ENCODE data around the gene CDS2. TPM values are rescaled to one million over a fixed set of nuclear protein-coding genes. Genes with fewer than 3 reads are reported as not detected.

The CDS2 gene
- total and polyA plus RNA-seq, 4 donors: 9.6 to 31.6 (median 14.4) TPM

DNA sequence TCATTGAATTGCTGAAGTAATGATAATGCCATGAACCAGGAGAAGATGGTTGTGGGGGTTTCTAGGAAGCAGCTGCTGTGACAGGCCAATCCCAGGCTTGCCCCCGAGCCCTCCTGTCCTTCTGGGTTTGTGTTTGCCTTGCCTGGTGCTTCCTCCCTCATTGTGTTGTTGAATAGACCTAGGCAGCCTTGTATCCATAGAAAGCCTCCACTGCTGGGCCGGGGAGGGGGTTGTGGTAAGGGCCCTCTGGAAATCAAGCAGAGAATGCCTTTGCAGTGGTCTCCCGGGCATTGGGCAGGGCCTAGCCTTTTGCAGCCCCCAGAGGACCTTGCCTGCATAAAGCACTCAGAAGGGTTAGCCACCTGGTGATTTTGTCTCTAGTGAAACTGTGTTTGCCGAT, 69.3 kb downstream of the CDS2 start:
- Histone ChIP-seq H3K36me3 (ENCODE audit: control insufficient read depth in 4 of 4, insufficient read depth in 3 of 4, low read depth in 1 of 4, low read length in 3 of 4) (peaks cover 0 to 19% (median 2%) of the 10 kb centered on the region in 4 donors), H3K4me3 (ENCODE audit: low read depth in 1 of 3, low read length in 3 of 3) (no peak overlapping the region), H3K27me3 (ENCODE audit: control insufficient read depth in 4 of 4, insufficient read depth in 4 of 4, low read length in 3 of 4) (no peaks in the 10 kb centered on the region), H3K27ac (ENCODE audit: low read depth in 1 of 2, low read length in 2 of 2) (no peak overlapping the region), H3K9me3 (ENCODE audit: control insufficient read depth in 4 of 4, low read length in 3 of 4) (no peaks in the 10 kb centered on the region), H3K4me1 (ENCODE audit: control insufficient read depth in 4 of 4, insufficient read depth in 4 of 4, low read length in 3 of 4) (peaks cover 0 to 10% (median 5%) of the 10 kb centered on the region in 4 donors), H3K9ac (ENCODE audit: low read depth in 1 of 2, low read length in 2 of 2) (no peak overlapping the region)
- WGBS: 94% methylated on average over 4 of the region's 4 CpGs
- TF ChIP-seq FOXA1 (IDR thresholded peaks at IDR 0.05) (no peak), EGR1 (IDR thresholded peaks at IDR 0.05; ENCODE audit: low read depth in 2 of 2) (no peak), SP1 (IDR thresholded peaks at IDR 0.05) (no peak), TAF1 (conservative IDR thresholded peaks at IDR 0.05) (no peak), YY1 (IDR thresholded peaks at IDR 0.05) (no peak)
- TF ChIP-seq, protein P1, sequence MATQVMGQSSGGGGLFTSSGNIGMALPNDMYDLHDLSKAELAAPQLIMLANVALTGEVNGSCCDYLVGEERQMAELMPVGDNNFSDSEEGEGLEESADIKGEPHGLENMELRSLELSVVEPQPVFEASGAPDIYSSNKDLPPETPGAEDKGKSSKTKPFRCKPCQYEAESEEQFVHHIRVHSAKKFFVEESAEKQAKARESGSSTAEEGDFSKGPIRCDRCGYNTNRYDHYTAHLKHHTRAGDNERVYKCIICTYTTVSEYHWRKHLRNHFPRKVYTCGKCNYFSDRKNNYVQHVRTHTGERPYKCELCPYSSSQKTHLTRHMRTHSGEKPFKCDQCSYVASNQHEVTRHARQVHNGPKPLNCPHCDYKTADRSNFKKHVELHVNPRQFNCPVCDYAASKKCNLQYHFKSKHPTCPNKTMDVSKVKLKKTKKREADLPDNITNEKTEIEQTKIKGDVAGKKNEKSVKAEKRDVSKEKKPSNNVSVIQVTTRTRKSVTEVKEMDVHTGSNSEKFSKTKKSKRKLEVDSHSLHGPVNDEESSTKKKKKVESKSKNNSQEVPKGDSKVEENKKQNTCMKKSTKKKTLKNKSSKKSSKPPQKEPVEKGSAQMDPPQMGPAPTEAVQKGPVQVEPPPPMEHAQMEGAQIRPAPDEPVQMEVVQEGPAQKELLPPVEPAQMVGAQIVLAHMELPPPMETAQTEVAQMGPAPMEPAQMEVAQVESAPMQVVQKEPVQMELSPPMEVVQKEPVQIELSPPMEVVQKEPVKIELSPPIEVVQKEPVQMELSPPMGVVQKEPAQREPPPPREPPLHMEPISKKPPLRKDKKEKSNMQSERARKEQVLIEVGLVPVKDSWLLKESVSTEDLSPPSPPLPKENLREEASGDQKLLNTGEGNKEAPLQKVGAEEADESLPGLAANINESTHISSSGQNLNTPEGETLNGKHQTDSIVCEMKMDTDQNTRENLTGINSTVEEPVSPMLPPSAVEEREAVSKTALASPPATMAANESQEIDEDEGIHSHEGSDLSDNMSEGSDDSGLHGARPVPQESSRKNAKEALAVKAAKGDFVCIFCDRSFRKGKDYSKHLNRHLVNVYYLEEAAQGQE (IDR thresholded peaks at IDR 0.05): no peak
- TF ChIP-seq, protein P2, sequence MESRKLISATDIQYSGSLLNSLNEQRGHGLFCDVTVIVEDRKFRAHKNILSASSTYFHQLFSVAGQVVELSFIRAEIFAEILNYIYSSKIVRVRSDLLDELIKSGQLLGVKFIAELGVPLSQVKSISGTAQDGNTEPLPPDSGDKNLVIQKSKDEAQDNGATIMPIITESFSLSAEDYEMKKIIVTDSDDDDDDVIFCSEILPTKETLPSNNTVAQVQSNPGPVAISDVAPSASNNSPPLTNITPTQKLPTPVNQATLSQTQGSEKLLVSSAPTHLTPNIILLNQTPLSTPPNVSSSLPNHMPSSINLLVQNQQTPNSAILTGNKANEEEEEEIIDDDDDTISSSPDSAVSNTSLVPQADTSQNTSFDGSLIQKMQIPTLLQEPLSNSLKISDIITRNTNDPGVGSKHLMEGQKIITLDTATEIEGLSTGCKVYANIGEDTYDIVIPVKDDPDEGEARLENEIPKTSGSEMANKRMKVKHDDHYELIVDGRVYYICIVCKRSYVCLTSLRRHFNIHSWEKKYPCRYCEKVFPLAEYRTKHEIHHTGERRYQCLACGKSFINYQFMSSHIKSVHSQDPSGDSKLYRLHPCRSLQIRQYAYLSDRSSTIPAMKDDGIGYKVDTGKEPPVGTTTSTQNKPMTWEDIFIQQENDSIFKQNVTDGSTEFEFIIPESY (IDR thresholded peaks at IDR 0.05): no peak
- TF ChIP-seq, protein P3, sequence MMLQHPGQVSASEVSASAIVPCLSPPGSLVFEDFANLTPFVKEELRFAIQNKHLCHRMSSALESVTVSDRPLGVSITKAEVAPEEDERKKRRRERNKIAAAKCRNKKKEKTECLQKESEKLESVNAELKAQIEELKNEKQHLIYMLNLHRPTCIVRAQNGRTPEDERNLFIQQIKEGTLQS (IDR thresholded peaks at IDR 0.05): no peak
- TF ChIP-seq, protein P4, sequence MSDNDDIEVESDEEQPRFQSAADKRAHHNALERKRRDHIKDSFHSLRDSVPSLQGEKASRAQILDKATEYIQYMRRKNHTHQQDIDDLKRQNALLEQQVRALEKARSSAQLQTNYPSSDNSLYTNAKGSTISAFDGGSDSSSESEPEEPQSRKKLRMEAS (IDR thresholded peaks at IDR 0.05): no peak
- no peak for DNase-seq (ENCODE audit: low spot score)

DNA sequence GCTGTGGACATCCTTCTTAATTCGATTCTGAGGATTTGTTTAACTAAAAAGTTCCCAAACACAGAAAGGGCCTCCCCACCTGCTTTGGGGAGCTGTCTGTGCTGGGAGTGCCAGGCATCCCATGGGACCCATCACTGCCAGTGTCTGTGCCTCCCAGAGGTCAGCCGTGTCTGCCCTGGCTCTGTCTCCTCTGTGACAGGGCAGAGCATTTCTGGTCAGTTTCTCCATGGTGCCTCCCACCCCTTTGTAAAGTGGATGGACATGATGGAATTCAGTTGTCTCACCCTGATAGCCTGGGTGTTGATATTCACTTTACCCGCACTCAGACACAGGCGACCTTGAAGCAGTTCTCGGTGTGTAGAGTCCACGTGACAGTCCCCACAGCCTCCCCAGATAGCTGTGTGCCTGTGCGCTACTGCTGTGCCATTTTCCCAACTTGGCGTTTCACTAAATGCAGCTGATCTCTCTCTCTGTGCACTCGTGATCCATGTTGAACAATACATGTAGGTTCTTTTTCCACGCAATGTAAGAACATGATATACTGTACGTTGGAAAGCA, 70.5 kb downstream of the CDS2 start:
- Histone ChIP-seq H3K36me3 (ENCODE audit: control insufficient read depth in 4 of 4, insufficient read depth in 3 of 4, low read depth in 1 of 4, low read length in 3 of 4) (peaks cover 0 to 19% (median 2%) of the 10 kb centered on the region in 4 donors), H3K9ac (ENCODE audit: low read depth in 1 of 2, low read length in 2 of 2) (no peak overlapping the region), H3K9me3 (ENCODE audit: control insufficient read depth in 4 of 4, low read length in 3 of 4) (no peaks in the 10 kb centered on the region), H3K27ac (ENCODE audit: low read depth in 1 of 2, low read length in 2 of 2) (no peak overlapping the region), H3K4me3 (ENCODE audit: low read depth in 1 of 3, low read length in 3 of 3) (no peak overlapping the region), H3K27me3 (ENCODE audit: control insufficient read depth in 4 of 4, insufficient read depth in 4 of 4, low read length in 3 of 4) (no peaks in the 10 kb centered on the region), H3K4me1 (ENCODE audit: control insufficient read depth in 4 of 4, insufficient read depth in 4 of 4, low read length in 3 of 4) (peaks cover 0 to 2% (median 1%) of the 10 kb centered on the region in 4 donors)
- 93% methylated on average over 11 of the region's 11 CpGs for WGBS
- DNase-seq (ENCODE audit: low spot score): no peak
- TF ChIP-seq, protein P5, sequence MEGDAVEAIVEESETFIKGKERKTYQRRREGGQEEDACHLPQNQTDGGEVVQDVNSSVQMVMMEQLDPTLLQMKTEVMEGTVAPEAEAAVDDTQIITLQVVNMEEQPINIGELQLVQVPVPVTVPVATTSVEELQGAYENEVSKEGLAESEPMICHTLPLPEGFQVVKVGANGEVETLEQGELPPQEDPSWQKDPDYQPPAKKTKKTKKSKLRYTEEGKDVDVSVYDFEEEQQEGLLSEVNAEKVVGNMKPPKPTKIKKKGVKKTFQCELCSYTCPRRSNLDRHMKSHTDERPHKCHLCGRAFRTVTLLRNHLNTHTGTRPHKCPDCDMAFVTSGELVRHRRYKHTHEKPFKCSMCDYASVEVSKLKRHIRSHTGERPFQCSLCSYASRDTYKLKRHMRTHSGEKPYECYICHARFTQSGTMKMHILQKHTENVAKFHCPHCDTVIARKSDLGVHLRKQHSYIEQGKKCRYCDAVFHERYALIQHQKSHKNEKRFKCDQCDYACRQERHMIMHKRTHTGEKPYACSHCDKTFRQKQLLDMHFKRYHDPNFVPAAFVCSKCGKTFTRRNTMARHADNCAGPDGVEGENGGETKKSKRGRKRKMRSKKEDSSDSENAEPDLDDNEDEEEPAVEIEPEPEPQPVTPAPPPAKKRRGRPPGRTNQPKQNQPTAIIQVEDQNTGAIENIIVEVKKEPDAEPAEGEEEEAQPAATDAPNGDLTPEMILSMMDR (IDR thresholded peaks at IDR 0.05; ENCODE audit: low read depth, low read length, missing input control): no peak
- TF ChIP-seq, protein P2 (IDR thresholded peaks at IDR 0.05): no peak
- TF ChIP-seq HNF4A (conservative IDR thresholded peaks at IDR 0.05) (no peak), JUND (IDR thresholded peaks at IDR 0.05) (no peak), HNF4G (IDR thresholded peaks at IDR 0.05) (no peak), FOXA2 (IDR thresholded peaks at IDR 0.05) (no peak), RAD21 (IDR thresholded peaks at IDR 0.05) (no peak), EGR1 (IDR thresholded peaks at IDR 0.05; ENCODE audit: low read depth in 2 of 2) (no peak), RXRA (IDR thresholded peaks at IDR 0.05) (no peak), GABPA (IDR thresholded peaks at IDR 0.05 in 1 of 2, conservative IDR thresholded peaks at IDR 0.05 in 1 of 2) (no peak)
- TF ChIP-seq, protein P4 (IDR thresholded peaks at IDR 0.05): no peak
- TF ChIP-seq, protein P3 (IDR thresholded peaks at IDR 0.05): no peak
- TF ChIP-seq, protein P1 (IDR thresholded peaks at IDR 0.05): no peak
